Endometrial microvascular endothelial cells (primary cell): ENCODE data around the gene CLIC1. TPM values are rescaled to one million over a fixed set of nuclear protein-coding genes. Genes with fewer than 3 reads are reported as not detected.

Source experiments
- in situ Hi-C: cut with HindIII; loops from 2 replicates; pipeline ENCODE4 v1.10.0; 2017; ENCODE audit warnings: low sequenced_read_pairs, low pct_unique_long_range_greater_than_20kb; ENCODE audit errors: inconsistent ontology term
- total RNA-seq: library from RNA; depleted of rRNA; stranded (reverse); fragments of >200 nt; gene quantifications from one replicate; pipeline ENCODE4 v1.2.3, GENCODE V29; 2015; ENCODE audit errors: inconsistent ontology term

Gene CLIC1
- total RNA-seq, 1 donor from 2014 or later: 1,067 TPM

GRCh38 chr6:31769684-31770371 is 33.5 kb upstream of the CLIC1 start:
- in situ Hi-C loops: no loop called here

- in situ Hi-C loops: no loop called here
These were observed 32.3 kb upstream of the CLIC1 start for GRCh38 chr6:31768363-31769257.

- in situ Hi-C loops: no loop called here
These were observed 30.8 kb upstream of the CLIC1 start for GRCh38 chr6:31767096-31767645.

DNA sequence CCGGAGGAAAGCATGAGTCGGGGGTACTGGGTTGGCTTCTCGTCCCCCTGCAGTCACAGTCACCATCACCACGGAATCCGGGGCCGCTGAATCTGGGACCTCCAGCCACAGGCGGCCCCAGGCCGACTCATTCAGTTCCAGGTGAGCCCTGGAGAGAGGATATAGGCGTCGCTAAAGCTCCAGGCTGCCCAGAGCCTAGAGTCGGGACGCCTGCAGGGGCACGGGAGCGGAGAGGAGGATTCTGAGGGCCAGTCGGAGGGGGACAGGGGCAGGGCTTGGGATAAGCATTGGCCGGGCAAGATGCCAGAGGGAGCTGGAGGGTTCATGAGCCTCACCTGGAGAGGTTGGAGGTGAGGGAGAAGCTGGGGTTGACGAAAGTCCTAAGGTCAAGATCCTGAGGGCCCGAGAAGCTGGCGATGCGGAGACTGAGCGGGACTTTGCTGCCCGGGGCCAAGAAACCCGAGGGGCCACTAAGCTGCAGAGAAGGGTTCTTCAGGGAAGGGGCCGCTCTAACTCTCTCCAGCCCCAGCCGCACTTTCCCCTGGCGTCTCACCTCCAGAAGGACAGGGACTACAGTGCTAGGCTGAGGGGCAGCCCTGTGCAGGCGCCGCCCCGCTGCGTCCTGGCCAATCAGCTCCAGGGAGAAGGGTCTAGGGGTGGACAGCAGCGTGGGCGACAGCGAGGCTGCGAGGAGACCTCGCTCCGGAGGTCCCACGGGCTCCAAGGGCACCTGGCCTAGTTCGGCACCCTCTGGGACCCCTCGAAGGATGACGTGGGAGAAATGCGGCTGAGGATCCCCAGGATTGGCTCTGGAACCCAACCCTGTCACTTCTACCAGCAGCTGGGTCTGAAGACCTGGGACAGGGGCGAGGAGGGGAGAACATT is 29.8 kb upstream of the CLIC1 start:
- in situ Hi-C loops: no loop called here

DNA sequence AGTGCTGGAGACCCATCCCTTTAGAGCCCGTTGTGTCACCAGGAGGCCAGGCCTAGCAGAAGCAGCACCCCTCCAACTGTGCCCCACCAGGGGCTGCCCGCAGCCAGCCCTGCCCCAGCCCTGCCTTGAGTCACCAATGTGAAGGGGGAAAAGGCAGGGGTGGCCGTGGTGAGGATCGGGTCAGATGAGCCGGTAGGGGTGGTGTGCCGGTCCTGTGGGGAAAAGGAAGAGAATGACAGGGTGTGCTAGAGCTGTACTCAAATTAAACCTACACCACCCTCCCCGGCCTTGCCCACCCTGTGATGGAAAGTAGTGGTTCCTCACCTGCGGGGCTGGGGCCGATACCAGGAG is 29.2 kb upstream of the CLIC1 start:
- in situ Hi-C loops: no loop called here

- in situ Hi-C loops: no loop called here
These were observed 27.9 kb upstream of the CLIC1 start for GRCh38 chr6:31764198-31764597.

- in situ Hi-C loops: no loop called here
These were observed 27.2 kb upstream of the CLIC1 start for GRCh38 chr6:31763619-31763940.

DNA sequence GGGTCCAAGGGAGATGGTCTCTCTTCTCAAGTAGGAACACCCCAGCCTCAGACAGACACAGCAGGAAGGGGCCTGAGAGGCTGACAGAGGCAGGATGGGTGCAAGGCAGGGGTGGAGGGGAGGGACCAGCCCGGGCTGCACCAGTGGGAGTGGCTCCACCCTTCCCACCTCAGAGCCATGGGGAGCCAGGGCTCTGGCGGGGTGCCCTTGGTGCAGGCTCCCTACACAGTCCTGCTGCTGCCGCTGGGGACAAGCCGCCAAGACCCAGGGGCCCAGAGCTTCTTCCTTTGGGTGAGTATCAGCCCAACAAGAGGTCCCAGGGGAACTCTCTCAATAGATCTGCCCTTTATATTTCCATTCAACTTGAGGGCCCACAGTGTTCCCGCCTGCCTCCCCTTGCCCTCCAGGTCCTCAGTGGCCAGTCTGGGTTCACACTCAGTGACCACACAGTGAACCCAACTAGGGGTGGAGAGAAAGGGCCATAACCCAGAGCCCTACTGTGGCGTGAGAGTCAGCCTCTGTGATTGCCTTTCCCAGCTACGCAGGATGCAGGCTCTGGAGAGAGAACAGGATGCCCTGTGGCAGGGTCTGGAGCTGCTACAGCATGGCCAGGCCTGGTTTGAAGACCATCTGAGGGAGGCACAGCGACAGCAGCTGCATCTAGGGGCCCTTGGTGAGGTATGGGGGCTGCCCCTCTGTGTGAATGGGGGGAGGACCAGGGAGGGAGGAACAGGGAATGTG is 26.7 kb upstream of the CLIC1 start:
- in situ Hi-C loops: no loop called here

DNA sequence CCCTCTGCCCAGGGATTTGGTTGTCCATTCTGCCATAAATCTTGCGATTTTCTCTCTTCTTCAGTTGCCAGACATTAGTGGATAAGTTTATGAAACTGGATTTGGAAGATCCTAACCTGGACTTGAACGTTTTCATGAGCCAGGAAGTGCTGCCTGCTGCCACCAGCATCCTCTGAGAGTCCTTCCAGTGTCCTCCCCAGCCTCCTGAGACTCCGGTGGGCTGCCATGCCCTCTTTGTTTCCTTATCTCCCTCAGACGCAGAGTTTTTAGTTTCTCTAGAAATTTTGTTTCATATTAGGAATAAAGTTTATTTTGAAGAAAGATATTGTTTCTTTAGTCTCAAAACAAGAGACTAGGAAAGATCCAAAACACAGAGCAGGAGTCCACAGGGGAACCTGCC is 26.0 kb upstream of the CLIC1 start, which contains the start of gene SAPCD1:
Gene SAPCD1 (plus strand): TSS at position 301 of the 400 bp plus-strand sequence. CDS start 399 bp downstream, outside the sequence.
- in situ Hi-C loops: no loop called here

- in situ Hi-C loops: no loop called here
These were observed 25.0 kb upstream of the CLIC1 start for GRCh38 chr6:31761343-31761742.

GRCh38 chr6:31760790-31761189 is 24.5 kb upstream of the CLIC1 start:
- in situ Hi-C loops: no loop called here

DNA sequence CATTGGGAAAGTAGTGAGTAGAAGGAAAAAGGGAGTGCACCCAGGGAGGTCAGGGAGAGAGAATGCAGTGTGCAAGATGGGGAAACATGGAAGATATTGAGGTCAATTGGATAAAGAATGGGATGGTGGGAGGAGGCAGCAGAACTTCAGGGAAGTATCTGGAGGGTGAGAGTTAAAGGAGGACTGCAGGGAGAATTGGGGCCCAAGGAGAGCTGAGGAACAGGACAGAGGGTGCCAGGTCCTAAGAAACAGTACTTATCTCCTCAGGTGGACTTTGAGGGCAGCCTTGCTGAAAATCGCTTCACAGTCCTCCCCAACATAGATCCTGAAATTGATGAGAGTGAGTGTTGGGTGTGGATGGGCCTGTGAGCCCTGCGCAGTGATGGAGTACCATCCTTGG is 22.0 kb upstream of the CLIC1 start:
- in situ Hi-C loops: no loop called here

- in situ Hi-C loops: no loop called here
These were observed 16.5 kb upstream of the CLIC1 start for GRCh38 chr6:31752739-31753319.

DNA sequence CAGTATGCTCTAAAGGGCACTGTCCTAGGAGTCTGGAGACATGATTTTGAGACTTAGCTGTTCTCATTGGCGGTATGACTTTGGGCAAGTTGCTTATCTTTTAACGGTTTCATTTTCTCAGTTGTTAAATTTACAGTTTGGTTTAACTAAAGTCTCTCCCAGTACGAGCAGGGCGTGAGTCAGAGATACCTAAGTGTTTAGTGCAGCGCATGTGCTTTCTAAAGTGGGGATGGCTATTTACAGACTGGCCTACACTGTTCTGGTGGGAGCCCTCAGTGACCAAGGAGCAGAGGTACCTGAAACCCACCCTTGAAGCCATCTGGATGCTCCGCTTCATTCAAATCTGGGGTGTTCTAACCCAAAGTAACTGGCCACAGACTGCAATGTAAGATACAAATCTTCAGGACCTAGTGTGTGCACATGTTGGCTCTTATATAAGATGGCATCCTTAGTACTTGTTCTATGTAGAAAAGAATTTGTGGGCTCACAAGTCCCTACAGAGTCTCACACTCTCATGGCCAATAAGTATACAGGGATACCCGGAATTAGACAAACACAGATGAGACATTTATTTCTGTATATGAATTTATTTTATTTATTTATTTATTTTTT is 14.2 kb upstream of the CLIC1 start:
- in situ Hi-C loops: no loop called here

DNA sequence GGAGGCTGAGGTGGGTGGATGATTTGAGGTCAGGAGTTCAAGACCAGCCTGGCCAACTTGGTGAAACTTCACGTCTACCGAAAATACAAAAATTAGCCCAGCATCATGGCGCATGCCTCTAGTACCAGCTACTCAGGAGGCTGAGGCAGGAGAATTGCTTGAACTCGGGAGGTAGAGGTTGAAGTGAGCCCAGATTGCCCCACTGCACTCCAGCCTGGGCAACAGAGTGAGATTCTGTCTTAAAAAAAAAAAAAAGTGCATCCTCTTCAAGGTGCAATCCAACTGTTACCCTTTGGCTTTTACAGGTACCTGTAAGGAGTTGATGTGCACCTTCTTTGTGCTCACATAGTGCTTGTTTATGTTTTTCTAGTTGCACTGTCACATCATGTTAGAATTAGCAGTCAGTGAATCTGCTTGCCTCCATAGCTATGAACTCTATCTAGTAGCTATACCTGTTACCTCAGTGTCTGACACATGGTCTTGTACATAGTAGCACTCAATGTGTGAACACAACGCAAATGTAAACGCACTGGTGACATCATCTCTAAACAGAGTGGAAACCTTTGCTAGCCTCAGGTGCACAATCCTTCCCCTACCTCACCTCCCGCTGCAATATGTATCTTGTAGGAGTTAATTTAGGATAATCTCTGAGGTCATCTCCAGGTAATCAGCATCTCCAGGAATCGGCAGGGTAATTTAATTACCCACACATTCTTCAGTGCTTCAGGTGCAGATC is 13.1 kb upstream of the CLIC1 start:
- in situ Hi-C loops: no loop called here

GRCh38 chr6:31744422-31744821 is 8.1 kb upstream of the CLIC1 start:
- in situ Hi-C loops: no loop called here

DNA sequence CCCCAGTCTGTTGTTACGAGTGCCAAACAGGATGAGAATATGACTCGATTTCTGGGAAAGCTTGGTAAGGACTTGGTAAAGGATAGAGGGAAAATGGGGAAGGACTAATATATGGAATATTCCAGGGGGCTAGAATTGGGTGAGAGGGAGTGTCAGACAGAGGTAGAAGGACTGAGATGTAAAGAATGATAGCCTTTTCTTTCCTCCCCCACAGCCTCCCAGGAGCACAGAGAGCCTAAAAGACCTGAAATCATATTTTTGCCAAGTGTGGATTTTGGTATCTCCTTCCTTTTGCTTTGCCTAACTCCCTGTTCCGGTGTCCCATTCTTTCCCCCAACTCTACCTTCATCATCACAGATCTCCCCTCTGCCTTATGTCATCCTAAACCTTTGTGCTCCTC is 6.6 kb upstream of the CLIC1 start:
- in situ Hi-C loops: no loop called here
